ENCODE measurements around the gene TTC8.
"Not testable (repeated sequence)": the region's sequence is repeated elsewhere in the genome, so short reads cannot be mapped to it uniquely, and the experiment has no call there.

GRCh38 chr14:88857861-88858260 lies 33.4 kb downstream of the TTC8 start:
- not testable (repeated sequence) for TF ChIP-seq POLR2A (IDR thresholded peaks at IDR 0.05; ENCODE audit: low read depth, low read length); TAF1 (IDR thresholded peaks at IDR 0.05; ENCODE audit: borderline replicate concordance, low read depth, low read length); POLR2AphosphoS5 (IDR thresholded peaks at IDR 0.05; ENCODE audit: low read depth, low read length)

Data from GM12892 (cell line).